Transverse colon (tissue), 4 donors: Measurements from ENCODE around the gene MBTPS1. TPM values are rescaled to one million over a fixed set of nuclear protein-coding genes. Genes with fewer than 3 reads are reported as not detected.

ENCODE experiments used
- DNase-seq: peaks from one replicate; pipeline ENCODE4 v3.0.0-alpha.2; 2019
- H3K27ac ChIP-seq, 4 donors: fragments of 200-600 bp; sonication (generic); 2 replicates each; pipeline ENCODE4 v1.5.1; 2016 to 2018; ENCODE audit warnings: inconsistent platforms in 4 of 4
- H3K27me3 ChIP-seq: fragments of 200-600 bp; sonication (generic); 2 replicates; pipeline ENCODE4 v1.5.1; 2017; ENCODE audit warnings: inconsistent platforms
- H3K36me3 ChIP-seq, 4 donors: fragments of 200-600 bp; sonication (generic); 2 replicates each; pipeline ENCODE4 v1.5.1; 2017 to 2019; ENCODE audit warnings: inconsistent platforms in 4 of 4
- H3K4me1 ChIP-seq, 4 donors: fragments of 200-600 bp; sonication (generic); 2 replicates each; pipeline ENCODE4 v1.5.1; 2017 to 2020; ENCODE audit warnings: inconsistent platforms in 4 of 4
- H3K4me3 ChIP-seq, 4 donors: fragments of 200-600 bp; sonication (generic); 1 replicate in 1 of 4; 2 replicates in 3 of 4; pipeline versions ENCODE4 v1.5.1 to v1.6.1; 2017 to 2019; ENCODE audit warnings: inconsistent platforms in 4 of 4
- H3K9me3 ChIP-seq, 2 donors: fragments of 200-600 bp; sonication (generic); 2 replicates each; pipeline ENCODE4 v1.5.1; 2017 to 2019; ENCODE audit warnings: inconsistent platforms in 2 of 2
- EP300 ChIP-seq: sonication (generic); formaldehyde crosslinking; IDR thresholded peaks from one replicate; pipeline ENCODE4 v1.6.1; 2017; ENCODE audit warnings: antibody characterized with exemption, low read depth
- POLR2A ChIP-seq: fragments of 450-650 bp; IDR thresholded peaks from one replicate; pipeline ENCODE4 v1.6.1; 2016; ENCODE audit warnings: antibody characterized with exemption, mild to moderate bottlenecking, moderate library complexity
- POLR2AphosphoS5 ChIP-seq, 3 donors: sonication (generic); formaldehyde crosslinking; IDR thresholded peaks; one replicate each; pipeline ENCODE4 v1.6.1; 2016; ENCODE audit warnings: antibody characterized with exemption in 3 of 3
- WGBS, 2 donors: methylation state at CpG; one replicate each; pipeline ENCODE4 v1.1.5; 2018; ENCODE audit warnings: low coverage in 1 of 2; 5-methylcytosine and 5-hydroxymethylcytosine counted together
- in situ Hi-C, 4 donors: fragments of 200-750 bp; cut with MboI; loops; one replicate each; pipeline versions ENCODE4 v1.15.0 to v1.15.1; 2017; ENCODE audit warnings: low sequenced_read_pairs in 3 of 4, low pct_ligation_motif_present in 1 of 4, low pct_unique_long_range_greater_than_20kb in 1 of 4
- intact Hi-C: fragments of 100-400 bp; cut with DNase I; formaldehyde crosslinking; loops from one replicate; pipeline ENCODE4 v1.15.1; 2023; ENCODE audit warnings: low total_unique reads
- total RNA-seq, 4 donors: library from RNA; depleted of rRNA; stranded (reverse); fragments of >200 nt; gene quantifications; one replicate each; pipeline ENCODE4 v1.1.0, GENCODE V29; 2016
- TF ChIP-seq, protein P1 (sequence below), 5 experiments: fragments of 200-600 bp in 3 of 5; fragments of 450-650 bp in 2 of 5; sonication (generic) in 3 of 5; IDR thresholded peaks; 1 replicate in 2 of 5; 2 replicates in 3 of 5; pipeline ENCODE4 v1.5.1; 2016 to 2017; ENCODE audit warnings: antibody characterized with exemption in 5 of 5, inconsistent platforms in 3 of 5, mild to moderate bottlenecking in 2 of 5, moderate library complexity in 1 of 5

MBTPS1 gene
- total RNA-seq, 4 donors from 2014 or later: 53.7 to 110 (median 97.0) TPM

DNA sequence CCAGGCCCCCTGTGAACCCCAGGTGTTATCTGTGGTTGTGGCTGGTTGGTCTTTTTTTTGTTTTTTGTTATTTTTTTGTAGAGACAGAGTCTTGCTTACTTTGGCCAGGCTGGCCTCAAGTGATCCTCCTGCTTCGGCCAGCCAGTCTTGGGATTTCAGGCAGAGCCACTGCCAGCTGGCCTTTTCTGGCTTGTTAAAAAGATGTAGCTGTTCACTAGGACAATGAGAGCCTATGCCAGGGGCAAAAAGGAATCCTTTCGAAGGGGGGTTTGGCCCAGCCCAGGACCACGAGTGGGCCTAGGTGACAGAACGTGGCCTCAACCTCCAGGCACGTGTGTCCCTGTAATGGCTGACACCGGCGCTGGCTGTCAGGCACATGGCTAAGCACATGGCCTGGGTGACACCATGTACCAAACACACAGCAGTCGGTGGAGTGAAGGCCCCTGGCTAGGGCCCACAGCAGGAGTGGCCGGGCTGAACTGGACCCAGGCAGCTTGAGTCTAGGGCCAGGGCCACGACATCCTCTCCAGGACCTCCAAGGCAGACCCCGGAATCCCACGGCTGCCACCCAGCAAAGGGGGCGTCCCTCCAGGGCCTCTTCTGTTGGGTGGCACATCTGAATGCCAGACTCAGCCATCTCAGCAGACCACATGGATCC is 67.2 kb downstream of the MBTPS1 start:
- DNase-seq: no peak
- Histone ChIP-seq H3K4me1 (no peaks in the 10 kb centered on the region), H3K4me3 (no peak overlapping the region), H3K9me3 (no peaks in the 10 kb centered on the region), H3K27ac (no peak overlapping the region), H3K27me3 (peaks cover 5% of the 10 kb centered on the region), H3K36me3 (peaks cover 0 to 17% (median 7%) of the 10 kb centered on the region in 4 donors)
- in situ Hi-C loops: loop anchor here (25.0 kb wide), 2 partner anchors 87 to 237 kb away; partner anchors contain the start of genes HSBP1 (in 3 of the 4), NECAB2 (in 3 of the 4) and OSGIN1 (in 3 of the 4)
- WGBS, 2 donors: 80 to 90% methylated on average over 3 to 13 of the region's 13 CpGs
- intact Hi-C loops: no loop called here
- TF ChIP-seq, protein P1, sequence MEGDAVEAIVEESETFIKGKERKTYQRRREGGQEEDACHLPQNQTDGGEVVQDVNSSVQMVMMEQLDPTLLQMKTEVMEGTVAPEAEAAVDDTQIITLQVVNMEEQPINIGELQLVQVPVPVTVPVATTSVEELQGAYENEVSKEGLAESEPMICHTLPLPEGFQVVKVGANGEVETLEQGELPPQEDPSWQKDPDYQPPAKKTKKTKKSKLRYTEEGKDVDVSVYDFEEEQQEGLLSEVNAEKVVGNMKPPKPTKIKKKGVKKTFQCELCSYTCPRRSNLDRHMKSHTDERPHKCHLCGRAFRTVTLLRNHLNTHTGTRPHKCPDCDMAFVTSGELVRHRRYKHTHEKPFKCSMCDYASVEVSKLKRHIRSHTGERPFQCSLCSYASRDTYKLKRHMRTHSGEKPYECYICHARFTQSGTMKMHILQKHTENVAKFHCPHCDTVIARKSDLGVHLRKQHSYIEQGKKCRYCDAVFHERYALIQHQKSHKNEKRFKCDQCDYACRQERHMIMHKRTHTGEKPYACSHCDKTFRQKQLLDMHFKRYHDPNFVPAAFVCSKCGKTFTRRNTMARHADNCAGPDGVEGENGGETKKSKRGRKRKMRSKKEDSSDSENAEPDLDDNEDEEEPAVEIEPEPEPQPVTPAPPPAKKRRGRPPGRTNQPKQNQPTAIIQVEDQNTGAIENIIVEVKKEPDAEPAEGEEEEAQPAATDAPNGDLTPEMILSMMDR (IDR thresholded peaks at IDR 0.05): no peak
- TF ChIP-seq POLR2AphosphoS5 (IDR thresholded peaks at IDR 0.05) (no peak), POLR2A (no peak), EP300 (no peak)

DNA sequence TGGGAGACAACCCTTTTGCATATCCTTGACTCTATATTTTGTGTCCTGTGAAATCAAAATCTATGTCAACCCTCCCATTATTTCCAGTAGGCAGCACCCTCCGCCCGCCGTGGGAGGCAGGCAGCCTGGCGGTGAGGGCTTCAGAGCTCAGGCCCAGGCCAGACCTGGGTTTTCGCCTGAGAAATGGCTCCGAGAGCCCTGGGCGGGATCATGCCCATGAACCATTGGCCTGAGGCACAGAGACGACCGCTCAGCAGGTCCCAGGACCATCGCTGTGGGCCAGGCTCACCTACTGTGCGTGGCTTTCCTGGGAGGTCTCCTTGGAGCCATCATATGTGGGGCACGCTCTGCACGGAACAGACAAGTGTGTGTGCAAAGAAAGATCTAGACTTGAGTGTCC is 67.9 kb downstream of the MBTPS1 start:
- peaks cover 12% of the 10 kb centered on the region for H3K27me3 ChIP-seq
- no peaks in the 10 kb centered on the region for H3K4me1 ChIP-seq
- no peak overlapping the region for H3K4me3 ChIP-seq
- peaks cover 0 to 17% (median 3%) of the 10 kb centered on the region in 4 donors for H3K36me3 ChIP-seq
- in situ Hi-C loops (no loop called here), intact Hi-C loops (no loop called here)
- H3K27ac ChIP-seq: no peak overlapping the region
- TF ChIP-seq POLR2AphosphoS5 (IDR thresholded peaks at IDR 0.05) (no peak), POLR2A (no peak), EP300 (no peak)
- TF ChIP-seq, protein P1 (IDR thresholded peaks at IDR 0.05): no peak
- 94% methylated on average over 13 of the region's 13 CpGs; no CpG with 5 or more reads in 1 of the 2 donors for WGBS, 2 donors
- DNase-seq: no peak
- no peaks in the 10 kb centered on the region for H3K9me3 ChIP-seq

DNA sequence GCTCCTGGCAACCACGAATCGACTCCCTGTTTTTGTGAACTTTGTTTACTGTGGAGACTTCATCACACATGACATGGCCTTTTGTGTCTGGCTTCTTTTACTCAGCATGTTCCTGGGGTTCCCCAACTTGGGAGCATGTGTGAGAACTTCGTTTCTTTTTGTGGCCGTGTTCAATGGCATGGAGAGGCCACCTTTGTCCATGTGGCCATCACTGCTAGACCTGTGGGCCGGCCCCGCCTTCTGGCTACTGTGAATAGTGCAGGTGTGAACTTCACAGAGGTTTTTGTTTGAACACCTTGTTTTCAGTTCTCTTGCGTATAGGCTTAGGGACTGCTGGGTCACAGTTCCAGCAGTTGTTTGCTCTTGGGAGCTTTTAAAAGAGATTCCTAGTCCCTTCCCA is 68.5 kb downstream of the MBTPS1 start:
- in situ Hi-C loops: no loop called here
- intact Hi-C loops: no loop called here
- H3K27me3 ChIP-seq: peaks cover 18% of the 10 kb centered on the region
- no peak overlapping the region for H3K27ac ChIP-seq
- H3K36me3 ChIP-seq: peaks cover 0 to 12% (median under 1%) of the 10 kb centered on the region in 4 donors
- no peak for DNase-seq
- TF ChIP-seq, protein P1 (IDR thresholded peaks at IDR 0.05): peak in 3 of 5 experiments; percentile 11 to 19 (median 18)
- no peak for TF ChIP-seq EP300
- H3K4me1 ChIP-seq: no peaks in the 10 kb centered on the region
- no peak overlapping the region for H3K4me3 ChIP-seq
- 64 to 67% methylated on average over 4 to 7 of the region's 7 CpGs for WGBS, 2 donors
- no peaks in the 10 kb centered on the region for H3K9me3 ChIP-seq

DNA sequence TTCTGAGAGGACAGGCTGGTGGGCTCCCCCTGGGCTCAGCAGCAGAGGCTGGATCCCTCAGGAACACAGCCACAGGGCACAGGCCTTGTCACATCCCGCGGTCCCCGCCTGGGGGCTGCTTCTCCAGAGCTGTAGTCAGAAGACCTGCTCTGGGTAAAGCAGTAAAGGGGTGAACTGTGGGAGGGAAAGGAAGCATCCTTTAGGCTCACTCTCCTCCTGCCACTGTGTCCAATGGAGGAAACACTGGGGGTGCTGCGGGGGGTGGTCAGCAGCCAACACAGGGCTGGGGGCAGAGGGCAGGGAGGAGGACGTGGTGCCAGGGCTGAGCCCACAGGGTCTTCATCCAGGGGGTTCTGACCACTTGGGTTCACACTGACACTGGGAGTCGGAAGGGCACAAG is 69.1 kb downstream of the MBTPS1 start:
- H3K27me3 ChIP-seq: peaks cover 24% of the 10 kb centered on the region
- intact Hi-C loops (no loop called here), in situ Hi-C loops (no loop called here)
- H3K4me1 ChIP-seq: no peaks in the 10 kb centered on the region
- H3K27ac ChIP-seq: no peak overlapping the region
- peaks cover 0 to 7% (median 0%) of the 10 kb centered on the region in 4 donors for H3K36me3 ChIP-seq
- no peaks in the 10 kb centered on the region for H3K9me3 ChIP-seq
- TF ChIP-seq POLR2AphosphoS5 (IDR thresholded peaks at IDR 0.05) (no peak), EP300 (no peak), POLR2A (no peak)
- TF ChIP-seq, protein P1 (IDR thresholded peaks at IDR 0.05): no peak
- WGBS, 2 donors: 58 to 94% methylated on average over 2 to 6 of the region's 6 CpGs
- no peak for DNase-seq
- no peak overlapping the region for H3K4me3 ChIP-seq
